ENCODE data around the gene MLNR. TPM values are rescaled to one million over a fixed set of nuclear protein-coding genes. Genes with fewer than 3 reads are reported as not detected.

Gene MLNR
- total RNA-seq, 4 donors from 2014 or later = not detected

DNA sequence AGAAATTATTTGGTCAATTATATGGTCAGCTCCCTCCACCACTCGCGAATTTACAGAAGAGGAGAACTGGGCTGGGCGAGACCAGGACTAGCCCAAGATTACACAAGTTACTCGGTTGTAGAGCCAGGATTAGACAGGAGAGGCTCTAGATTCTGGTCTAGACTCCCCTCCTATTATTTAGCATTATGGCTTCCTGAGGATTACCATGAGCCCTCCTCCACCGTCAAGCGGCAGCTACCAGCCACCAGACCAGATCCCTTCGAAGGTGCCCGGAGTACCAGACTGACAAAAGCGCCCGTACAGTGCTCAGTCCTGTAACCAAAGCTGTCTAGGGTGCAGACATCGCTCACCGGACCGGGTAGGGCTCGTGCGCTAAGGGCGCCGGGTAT is 497 bp upstream of the MLNR start:
- Histone ChIP-seq H3K4me3 (peak overlapping the region; percentile 13 to 61 (median 46)), H3K27me3 (peaks cover 0 to 23% of the 10 kb centered on the region in 2 donors), H3K4me1 (peaks cover 0 to 36% (median 8%) of the 10 kb centered on the region in 4 donors), H3K27ac (no peak overlapping the region), H3K36me3 (no peaks in the 10 kb centered on the region), H3K9me3 (no peaks in the 10 kb centered on the region)
- no peak for TF ChIP-seq POLR2A (IDR thresholded peaks at IDR 0.05)
- TF ChIP-seq, protein P1, sequence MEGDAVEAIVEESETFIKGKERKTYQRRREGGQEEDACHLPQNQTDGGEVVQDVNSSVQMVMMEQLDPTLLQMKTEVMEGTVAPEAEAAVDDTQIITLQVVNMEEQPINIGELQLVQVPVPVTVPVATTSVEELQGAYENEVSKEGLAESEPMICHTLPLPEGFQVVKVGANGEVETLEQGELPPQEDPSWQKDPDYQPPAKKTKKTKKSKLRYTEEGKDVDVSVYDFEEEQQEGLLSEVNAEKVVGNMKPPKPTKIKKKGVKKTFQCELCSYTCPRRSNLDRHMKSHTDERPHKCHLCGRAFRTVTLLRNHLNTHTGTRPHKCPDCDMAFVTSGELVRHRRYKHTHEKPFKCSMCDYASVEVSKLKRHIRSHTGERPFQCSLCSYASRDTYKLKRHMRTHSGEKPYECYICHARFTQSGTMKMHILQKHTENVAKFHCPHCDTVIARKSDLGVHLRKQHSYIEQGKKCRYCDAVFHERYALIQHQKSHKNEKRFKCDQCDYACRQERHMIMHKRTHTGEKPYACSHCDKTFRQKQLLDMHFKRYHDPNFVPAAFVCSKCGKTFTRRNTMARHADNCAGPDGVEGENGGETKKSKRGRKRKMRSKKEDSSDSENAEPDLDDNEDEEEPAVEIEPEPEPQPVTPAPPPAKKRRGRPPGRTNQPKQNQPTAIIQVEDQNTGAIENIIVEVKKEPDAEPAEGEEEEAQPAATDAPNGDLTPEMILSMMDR (IDR thresholded peaks at IDR 0.05) = no peak
- DNase-seq = no peak

DNA sequence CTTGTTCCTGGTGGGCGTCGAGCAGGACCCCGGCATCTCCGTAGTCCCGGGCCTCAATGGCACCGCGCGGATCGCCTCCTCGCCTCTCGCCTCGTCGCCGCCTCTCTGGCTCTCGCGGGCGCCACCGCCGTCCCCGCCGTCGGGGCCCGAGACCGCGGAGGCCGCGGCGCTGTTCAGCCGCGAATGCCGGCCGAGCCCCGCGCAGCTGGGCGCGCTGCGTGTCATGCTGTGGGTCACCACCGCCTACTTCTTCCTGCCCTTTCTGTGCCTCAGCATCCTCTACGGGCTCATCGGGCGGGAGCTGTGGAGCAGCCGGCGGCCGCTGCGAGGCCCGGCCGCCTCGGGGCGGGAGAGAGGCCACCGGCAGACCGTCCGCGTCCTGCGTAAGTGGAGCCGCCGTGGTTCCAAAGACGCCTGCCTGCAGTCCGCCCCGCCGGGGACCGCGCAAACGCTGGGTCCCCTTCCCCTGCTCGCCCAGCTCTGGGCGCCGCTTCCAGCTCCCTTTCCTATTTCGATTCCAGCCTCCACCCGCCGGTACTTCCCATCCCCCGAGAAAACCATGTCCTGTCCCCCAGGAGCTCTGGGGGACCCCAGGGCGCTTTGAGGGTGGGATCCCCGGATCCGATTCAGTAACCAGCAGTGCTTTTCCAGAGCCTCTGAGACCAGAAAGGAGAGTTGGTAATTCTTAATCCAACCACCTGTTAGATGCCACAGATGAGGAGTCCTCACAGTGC is 885 bp downstream of the MLNR start:
- TF ChIP-seq POLR2A (IDR thresholded peaks at IDR 0.05) = no peak
- TF ChIP-seq, protein P1 (IDR thresholded peaks at IDR 0.05) = no peak
- DNase-seq = no peak
- Histone ChIP-seq H3K9me3 (no peaks in the 10 kb centered on the region), H3K4me1 (peaks cover 0 to 31% (median 6%) of the 10 kb centered on the region in 4 donors), H3K27me3 (peaks cover 0 to 23% of the 10 kb centered on the region in 2 donors), H3K36me3 (no peaks in the 10 kb centered on the region), H3K27ac (no peak overlapping the region), H3K4me3 (peak overlapping the region in 3 of 4 donors; percentile 38 to 61 (median 53))

DNA sequence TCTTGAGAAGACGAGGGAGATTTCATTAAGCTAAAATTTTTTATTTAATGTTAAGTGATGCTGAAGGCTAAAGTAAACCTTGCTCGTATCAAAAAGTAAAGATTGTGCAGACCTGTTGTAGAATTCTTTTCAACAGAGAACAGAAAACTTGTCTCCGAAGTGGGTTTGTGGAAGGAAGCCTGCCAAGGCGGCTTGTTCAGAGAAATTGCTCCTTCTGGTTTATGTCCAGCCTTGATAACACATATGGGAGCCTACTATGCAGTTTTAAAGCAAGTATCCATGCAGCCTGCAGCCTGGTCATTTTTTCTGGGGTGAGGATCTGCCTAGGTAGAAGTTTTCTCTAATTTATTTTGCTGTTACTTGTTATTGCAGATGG is 1.4 kb downstream of the MLNR start:
- Histone ChIP-seq H3K27me3 (peaks cover 0 to 23% of the 10 kb centered on the region in 2 donors), H3K4me3 (no peak overlapping the region), H3K4me1 (peaks cover 0 to 31% (median 6%) of the 10 kb centered on the region in 4 donors), H3K36me3 (no peaks in the 10 kb centered on the region), H3K9me3 (no peaks in the 10 kb centered on the region), H3K27ac (no peak overlapping the region)
- TF ChIP-seq, protein P1 (IDR thresholded peaks at IDR 0.05) = no peak
- no peak for TF ChIP-seq POLR2A (IDR thresholded peaks at IDR 0.05)
- DNase-seq = no peak

DNA sequence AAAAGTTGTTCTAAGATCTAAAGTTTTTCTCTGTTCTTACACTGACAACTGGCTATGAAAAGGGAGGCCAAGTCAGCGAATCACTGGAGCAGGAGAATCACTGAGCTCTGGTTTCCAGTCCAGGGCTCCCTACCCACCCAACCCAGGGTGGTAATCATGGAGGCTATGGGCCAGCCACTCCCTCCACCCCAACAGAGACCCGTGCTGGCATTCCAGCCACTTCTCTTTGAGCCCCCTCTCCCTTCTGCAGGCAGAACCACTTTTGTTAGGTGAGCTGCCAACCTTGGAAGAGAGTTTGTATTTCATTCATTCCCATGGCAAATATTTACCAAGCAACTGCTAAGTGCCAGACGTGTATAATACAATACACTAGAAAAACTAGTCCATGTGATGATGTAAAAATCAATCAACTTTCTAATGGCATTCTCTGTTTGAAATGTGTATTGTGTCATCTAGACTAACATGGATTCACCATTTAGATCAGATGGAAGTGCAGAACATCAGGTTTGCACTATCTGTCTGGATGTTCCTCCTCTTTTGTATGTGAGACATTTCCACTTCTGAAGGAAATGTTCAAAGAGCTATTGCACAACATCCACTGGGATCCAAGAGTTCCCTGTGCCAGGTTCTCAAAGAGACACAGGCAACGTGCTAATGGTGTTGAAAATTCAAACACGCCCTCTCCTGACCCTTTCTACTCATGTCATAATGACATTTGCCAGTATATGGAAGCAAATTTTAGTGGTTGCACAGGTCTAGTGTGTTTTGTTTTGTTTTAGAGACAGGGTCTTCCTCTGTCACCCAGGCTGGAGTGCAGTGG is 5.3 kb downstream of the MLNR start:
- Histone ChIP-seq H3K27me3 (peaks cover 0 to 14% of the 10 kb centered on the region in 2 donors), H3K4me1 (peaks cover 0 to 9% (median 2%) of the 10 kb centered on the region in 4 donors), H3K36me3 (no peaks in the 10 kb centered on the region), H3K27ac (no peak overlapping the region), H3K4me3 (no peak overlapping the region), H3K9me3 (no peaks in the 10 kb centered on the region)
- no peak for DNase-seq
- TF ChIP-seq, protein P1 (IDR thresholded peaks at IDR 0.05) = no peak
- TF ChIP-seq POLR2A (IDR thresholded peaks at IDR 0.05) = no peak

DNA sequence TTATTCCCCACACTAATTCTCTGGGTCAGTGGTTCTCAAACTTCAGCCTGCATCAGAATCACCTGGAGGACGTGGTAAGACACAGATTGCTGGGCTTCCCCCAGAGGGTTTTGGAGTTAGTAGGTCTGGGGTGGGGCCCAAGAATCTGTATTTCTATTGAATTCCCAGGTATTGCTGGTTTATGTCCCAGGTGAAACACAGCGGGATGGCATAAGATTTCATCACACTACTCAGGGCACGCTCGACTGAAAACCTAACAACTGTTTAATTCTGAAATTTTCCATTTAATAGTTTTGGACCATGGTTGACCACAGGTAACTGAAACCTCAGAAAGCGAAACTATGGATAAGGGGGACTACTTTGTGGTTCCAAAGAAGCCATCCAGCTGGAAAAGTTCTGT is 6.5 kb downstream of the MLNR start:
- no peak overlapping the region for H3K4me3 ChIP-seq
- no peak overlapping the region for H3K27ac ChIP-seq
- TF ChIP-seq, protein P1 (IDR thresholded peaks at IDR 0.05) = no peak
- no peak for TF ChIP-seq POLR2A (IDR thresholded peaks at IDR 0.05)
- no peaks in the 10 kb centered on the region for H3K4me1 ChIP-seq
- H3K36me3 ChIP-seq = no peaks in the 10 kb centered on the region
- peaks cover 0 to 2% of the 10 kb centered on the region in 2 donors for H3K27me3 ChIP-seq
- no peaks in the 10 kb centered on the region for H3K9me3 ChIP-seq
- no peak for DNase-seq

Data from Peyer's patch (tissue), 4 donors.